GM18526 (cell line): ENCODE data around the gene DNAJB6.

ENCODE experiments used
- POLR2A ChIP-seq: IDR thresholded peaks from 3 replicates; pipeline ENCODE4 v1.6.1; 2011; ENCODE audit not compliant: insufficient read length; ENCODE audit errors: extremely low read depth

The DNAJB6 gene

DNA sequence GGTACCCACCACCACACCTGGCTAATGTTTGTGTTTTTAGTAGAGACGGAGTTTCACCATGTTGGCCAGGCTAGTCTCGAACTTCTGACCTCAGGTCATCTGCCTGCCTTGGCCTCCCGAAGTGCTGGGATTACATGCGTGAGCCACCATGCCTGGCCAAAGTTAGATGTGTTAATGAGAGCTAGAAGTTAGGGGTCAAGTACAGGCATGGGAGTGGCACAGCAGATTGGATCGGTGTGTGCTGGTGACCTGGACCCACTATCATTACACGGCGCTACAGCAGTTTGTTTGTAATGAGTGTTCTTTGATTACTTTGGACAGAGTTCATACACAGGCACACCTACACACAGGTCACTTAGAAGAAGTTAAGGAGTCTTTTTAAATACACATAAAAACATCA, 36.7 kb downstream of the DNAJB6 start:
- no peak for TF ChIP-seq POLR2A

DNA sequence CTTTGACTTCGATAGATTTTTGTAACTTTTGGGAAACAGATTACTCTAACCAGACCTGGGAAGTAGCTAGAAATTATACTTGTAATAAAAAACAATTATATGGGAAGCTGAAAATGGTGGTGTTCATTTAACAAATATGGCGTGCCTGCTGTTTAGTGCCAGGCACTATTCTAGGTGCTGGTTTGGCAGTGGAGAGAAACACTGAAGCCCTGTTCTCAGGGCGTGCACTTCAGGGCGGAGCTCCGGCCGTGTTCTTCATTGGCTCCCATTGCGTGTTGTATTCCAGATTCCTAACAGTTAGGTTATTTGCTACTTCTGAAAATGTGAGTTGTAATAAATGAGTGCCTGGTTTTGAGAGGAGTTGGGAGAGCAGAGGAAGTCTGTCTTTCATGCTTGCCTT, 38.6 kb downstream of the DNAJB6 start:
- TF ChIP-seq POLR2A, result no peak

DNA sequence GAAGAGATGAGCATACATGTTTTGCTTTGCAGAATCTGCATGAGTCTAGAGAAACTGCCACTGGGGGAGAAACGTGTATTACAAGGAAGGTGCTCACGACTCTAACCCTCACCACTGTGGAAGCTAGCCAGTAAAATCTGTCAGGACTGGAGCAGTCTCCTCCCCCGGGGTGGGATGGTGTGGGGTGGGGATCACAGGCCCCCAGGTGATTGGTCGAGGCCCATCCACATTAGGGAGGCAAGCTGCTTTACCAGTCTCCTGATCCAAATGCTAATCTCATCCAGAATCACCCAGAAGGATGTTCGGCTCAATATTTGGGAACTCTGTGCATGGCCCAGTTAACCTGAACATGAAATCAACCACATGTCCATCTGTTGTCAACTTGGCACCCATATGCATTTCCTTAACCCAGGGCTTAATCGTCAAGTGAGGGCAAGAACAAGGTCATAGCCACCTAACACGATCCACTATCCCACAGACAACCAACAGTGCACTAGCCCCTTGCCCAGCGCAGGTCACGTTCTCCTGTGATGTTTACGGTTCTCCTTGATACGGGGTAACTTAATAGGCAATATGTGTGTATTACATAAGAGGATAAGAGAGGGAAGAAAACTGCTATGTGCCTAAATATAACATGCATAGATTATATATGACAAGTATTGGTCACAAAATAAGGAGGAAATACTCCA, 40.8 kb downstream of the DNAJB6 start:
- TF ChIP-seq POLR2A, result no peak

DNA sequence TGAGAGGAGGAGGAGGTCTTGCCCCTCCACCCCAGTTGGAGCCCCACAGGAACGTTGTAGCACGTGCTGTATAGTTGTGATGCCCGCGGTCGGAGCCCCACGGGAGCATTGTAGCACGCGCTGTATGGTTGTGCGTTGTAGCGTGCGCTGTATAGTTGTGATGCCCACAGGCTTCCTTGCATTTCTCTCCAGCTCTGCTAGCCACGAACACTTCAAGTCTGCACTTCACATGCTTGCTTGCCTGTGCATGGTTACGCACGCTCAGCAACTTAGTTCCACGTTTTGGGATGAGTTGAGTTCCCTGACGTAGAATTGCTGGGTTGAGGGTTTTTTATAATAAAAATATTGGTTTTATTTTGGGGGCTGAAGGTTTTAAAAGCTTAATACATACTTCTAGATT, 41.6 kb downstream of the DNAJB6 start:
- TF ChIP-seq POLR2A, result no peak

DNA sequence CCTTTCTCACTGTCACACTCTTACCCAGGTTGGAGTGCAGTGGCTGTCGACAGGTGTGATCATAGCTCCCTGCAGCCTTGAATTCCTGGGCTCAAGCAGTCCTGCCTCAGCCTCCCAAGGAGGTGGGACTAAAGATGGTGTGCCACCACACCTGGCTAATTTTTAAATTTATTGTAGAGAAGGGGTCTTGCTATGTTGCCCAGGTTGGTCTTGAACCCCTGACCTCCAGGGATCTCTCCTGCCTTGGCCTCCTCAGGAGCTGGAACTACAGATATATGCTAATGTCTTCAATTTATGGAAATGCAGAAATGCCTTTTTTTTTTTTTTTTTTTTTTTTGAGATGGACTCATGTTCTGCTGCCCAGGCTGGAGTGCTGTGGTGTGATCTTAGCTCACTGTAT, 42.7 kb downstream of the DNAJB6 start:
- no peak for TF ChIP-seq POLR2A

DNA sequence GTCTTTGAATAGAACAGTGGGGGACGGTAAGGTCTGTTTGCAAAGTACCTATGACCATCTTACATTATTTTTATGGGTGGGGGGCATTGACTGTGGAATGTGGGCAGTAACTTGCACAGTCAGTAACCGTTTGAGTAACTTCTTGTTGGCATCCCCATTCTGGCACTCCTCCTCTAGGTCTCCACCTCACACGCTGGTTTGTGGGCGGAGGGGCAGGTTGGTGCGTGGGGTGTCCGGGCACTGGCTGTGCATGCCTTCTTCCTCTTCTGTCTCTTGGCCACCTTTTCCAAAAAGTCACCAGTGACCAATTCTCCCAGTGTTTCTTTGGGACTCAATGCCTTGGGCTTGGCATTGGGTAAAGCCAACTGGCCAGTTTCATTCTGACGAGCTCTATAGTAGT, 43.6 kb downstream of the DNAJB6 start:
- TF ChIP-seq POLR2A, result no peak

DNA sequence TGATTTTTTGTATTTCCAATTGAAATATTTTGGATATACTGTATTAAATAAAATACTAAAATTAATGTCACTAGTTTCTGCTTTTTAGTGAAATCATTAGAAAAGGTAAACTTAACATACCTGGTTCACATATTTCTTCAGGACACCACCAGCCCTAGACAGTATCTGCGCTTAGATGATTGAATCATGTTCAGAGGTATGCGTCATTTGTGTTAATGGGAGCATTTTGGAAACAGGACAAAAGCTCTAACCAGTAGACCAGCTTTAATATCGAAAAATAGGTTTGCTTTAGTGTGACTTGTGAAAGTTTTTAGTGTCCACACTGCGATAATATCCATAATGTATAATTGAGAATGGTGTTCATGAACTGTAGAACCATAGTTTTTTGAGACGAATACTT, 47.1 kb downstream of the DNAJB6 start:
- no peak for TF ChIP-seq POLR2A

DNA sequence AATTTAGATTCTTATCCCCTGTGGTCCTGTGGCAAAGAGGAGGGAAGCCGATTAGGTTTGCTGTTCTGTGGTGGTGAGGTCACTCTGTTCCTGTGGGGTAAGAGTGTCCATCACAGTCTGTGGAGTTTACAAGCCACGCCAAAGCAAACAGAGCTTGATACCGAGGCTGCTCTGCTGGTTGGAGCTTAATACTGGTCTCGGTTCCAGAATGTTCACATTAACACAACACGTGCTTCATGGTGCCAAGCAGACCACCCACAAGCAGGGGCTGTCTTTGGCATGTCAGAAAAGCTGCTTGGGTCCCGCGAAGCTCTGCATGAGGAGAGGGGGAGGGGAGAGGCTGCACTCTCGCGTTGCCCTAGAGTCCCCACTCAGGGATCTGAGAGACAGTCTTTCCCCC, 47.5 kb downstream of the DNAJB6 start:
- no peak for TF ChIP-seq POLR2A

DNA sequence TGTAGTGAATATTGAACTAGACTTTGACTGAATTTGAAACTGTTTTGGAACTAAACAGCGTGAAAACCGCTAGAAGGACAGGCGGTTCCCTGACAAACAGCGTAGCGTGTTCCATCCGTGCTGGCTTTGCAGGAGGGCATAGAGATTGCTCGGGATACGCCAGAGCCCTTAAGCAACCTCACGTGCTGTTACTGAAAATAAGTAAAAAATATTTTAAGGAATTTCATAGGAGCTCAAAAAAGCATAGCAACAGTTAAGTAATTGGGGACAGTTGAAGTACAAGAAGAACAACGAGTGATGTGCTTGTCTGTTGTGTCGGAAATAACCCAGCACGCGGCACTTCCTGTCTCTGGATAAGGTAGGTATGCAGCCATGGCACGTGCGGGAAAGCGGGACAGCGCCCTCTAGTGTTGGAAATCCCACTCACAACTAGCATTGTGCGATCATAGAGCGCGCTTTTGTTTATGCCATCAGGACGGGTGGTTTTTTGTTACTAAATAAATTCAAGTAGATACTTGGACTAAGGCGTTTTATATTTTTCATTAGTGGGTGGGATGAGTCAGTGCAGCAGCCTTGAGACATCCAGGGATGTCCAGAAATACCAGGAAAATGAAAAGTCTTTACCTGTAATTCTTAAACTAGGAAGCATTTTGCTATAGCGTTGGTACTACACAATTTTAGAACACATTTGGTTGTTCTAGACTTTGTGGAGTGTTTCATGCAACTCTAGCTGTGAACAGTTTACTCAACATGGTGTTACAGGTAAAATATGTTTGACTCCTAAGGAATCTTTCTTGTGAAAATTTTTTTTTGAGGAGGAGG, 50.4 kb downstream of the DNAJB6 start:
- TF ChIP-seq POLR2A, result no peak

DNA sequence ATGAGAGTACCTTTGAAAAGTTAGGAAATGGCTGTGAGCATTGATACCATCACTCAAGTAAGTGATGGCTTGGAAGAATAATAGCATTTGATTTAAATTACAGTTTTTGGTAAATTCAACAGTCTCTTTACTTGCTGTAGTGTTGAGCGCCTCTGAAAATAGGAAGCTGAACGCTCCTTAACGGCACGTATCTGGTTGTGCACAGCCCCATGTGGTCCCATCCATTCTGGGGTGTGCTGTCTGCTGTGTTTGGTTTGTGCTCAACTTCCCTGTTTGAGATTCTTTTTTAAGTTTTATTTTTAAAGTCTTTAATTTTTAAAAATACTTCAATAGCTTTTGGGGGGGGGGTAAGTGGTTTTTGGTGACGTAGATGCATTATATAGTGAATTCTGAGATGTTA, 51.5 kb downstream of the DNAJB6 start:
- TF ChIP-seq POLR2A, result no peak

DNA sequence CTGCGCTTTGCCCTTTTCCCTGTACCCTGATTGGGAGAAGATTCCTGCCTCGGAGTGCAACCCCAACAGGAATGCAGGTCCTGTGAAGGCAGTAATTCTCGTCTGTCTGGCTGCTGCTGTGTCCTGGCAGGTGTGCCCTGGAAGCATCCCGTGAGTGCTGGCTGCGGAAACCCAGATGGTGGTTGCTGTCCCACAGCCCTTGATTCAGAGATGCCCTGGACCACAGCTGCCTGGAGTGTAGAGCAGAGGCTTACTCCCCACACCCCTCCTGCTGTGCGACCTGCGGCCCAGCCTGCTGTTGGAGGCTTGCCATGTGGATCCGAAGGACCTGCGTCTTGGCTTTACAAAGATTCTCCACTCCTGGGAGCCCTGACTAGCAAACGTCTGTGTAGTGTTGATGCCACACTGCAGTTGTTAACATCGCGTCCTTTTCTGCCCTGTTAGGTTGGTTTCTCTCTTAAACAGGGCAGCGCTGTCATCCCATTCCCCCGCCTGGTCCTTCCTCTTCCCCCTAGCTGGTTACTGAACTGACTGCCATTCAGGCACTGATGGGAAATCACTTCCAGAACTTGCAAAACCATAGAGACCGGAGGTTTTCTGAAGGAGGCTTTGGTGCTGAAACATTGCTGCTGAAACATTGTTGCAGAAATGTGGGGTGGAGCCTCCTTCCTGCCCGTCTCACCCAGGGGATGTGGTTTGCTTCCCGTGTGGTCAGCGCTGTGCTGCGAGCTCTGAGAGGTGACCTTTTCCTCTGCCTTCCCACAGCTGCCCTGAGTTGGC, 53.3 kb downstream of the DNAJB6 start:
- TF ChIP-seq POLR2A, result no peak

DNA sequence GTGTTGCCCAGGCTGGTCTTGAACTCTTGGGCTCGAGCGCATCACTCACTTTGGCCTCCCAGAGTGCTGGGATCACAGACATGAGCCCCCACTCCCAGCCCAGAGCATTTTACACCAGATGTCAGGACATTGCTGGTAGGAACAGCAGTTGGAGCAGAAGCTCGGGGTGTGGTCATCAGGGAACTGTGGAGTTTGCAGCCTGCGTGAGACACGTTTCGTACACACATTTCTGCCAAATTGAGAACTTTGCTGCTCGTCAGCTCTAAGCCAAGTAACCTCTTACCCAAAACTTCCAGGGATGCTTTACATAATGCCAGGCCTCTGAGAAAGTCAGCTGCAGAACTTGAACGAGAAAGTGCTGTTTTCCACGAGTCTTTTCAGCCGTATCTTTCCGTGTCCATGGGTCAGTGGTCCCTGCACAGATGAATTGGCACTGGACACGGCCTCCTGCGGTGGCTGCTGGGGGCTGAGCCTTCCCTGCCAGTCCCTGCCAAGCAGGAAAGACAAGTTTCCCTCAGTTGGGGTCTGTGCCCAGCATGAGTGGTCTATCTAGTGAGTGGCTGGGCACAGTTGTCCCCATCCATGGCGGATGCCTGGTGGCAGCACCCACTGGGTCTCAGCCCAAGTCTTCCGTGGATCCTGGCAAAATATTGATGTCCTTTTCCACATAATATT, 54.4 kb downstream of the DNAJB6 start:
- TF ChIP-seq POLR2A, result no peak

DNA sequence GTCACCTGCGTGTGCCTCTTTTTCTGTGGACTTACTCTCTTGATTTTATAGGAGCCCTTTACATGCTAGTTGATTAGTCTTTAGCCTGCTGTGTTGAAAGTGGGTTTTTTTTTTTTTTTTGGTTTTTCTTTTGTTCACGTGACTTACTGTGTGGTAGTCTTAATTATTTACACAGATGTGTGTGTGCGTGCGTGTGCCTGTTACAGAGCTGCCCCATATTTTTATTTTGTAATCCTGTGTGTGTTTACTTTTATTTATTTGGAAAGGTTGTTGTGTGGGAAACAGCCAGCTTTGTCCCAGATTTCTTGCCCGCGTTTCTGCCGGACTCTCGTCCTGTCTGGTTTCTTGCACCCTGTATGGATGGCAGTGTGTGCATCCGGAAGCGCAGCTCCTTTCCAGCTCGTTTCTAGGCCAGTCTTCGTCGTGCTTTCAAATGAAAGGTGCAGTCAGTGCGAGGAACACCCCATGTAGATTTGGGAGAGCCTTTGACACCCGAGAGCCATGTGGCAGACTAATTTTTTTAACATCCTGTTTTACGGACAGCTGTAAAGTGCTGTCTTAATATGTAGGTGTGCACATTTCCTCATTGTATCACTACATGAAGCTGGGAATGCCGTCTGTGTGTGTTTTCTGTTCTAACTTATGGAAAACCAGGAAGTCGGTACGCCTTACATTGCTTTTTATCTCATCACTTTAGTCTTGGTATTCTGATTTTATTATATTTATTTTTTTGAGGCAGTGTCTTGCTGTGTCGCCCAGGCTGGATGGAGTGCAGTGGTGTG, 55.6 kb downstream of the DNAJB6 start:
- no peak for TF ChIP-seq POLR2A
